ENCODE results near the gene ZNF423. TPM values are rescaled to one million over a fixed set of nuclear protein-coding genes. Genes with fewer than 3 reads are reported as not detected.

ZNF423 gene
- total and polyA plus RNA-seq, 9 of the 15 experiments (the other 6 are each of a cell fraction or from before 2014, with no cell fraction given) = not detected

GRCh38 chr16:49857423-49858181 lies 1.7 kb upstream of the ZNF423 start (continued):
- TF ChIP-seq ZNF766 (CRISPR knock-in tag; conservative IDR thresholded peaks at IDR 0.05) (peak; percentile 67; the same call in 1 of the 2 replicates), MEIS2 (IDR thresholded peaks at IDR 0.05; ENCODE audit: partially characterized antibody) (peak; percentile 19), ZBTB7A (IDR thresholded peaks at IDR 0.05; ENCODE audit: borderline replicate concordance, control insufficient read depth, low read depth, low read length) (peak; percentile 23; the same call in 1 of the 2 replicates), EWSR1 (IDR thresholded peaks at IDR 0.05; ENCODE audit: borderline replicate concordance, low read depth, partially characterized antibody) (no peak), SPI1 (IDR thresholded peaks at IDR 0.05; ENCODE audit: borderline replicate concordance, low read depth, low read length) (peak; percentile 42; the same call in 1 of the 2 replicates), HMG20B (CRISPR knock-in tag; IDR thresholded peaks at IDR 0.05) (no peak), ELF1 (tag; IDR thresholded peaks at IDR 0.05) (no peak), NRF1 (conservative IDR thresholded peaks at IDR 0.05 in 1 of 2, IDR thresholded peaks at IDR 0.05 in 1 of 2) (peak; percentile 54 to 55), PML (IDR thresholded peaks at IDR 0.05; ENCODE audit: low read length) (no peak)

- intact Hi-C loops (cut with micrococcal nuclease) (loop anchor here (2.0 kb wide), 1 partner anchor 64 kb away; no protein-coding TSS in a partner anchor), in situ Hi-C loops (cut with MboI) (no loop called here)
- Histone ChIP-seq H3K36me3 (ENCODE audit: control insufficient read depth, insufficient read depth, low read length) (no peaks in the 10 kb centered on the region), H2AFZ (ENCODE audit: low read depth, low read length) (peak overlapping the region; percentile 63; the same call in 1 of the 2 replicates), H3K27me3 (ENCODE audit: control insufficient read depth in 2 of 2, insufficient read depth in 2 of 2, low read length in 2 of 2) (peaks cover 31 to 57% of the 10 kb centered on the region in 2 experiments), H3K4me2 (ENCODE audit: insufficient read depth, low read length) (no peak overlapping the region), H3K4me3 (no peak overlapping the region), H3K9me1 (ENCODE audit: control insufficient read depth, insufficient read depth, low read length) (no peaks in the 10 kb centered on the region), H3K9me3 (replicated peaks; ENCODE audit: control insufficient read depth, insufficient read depth, low read depth, low read length) (no peaks in the 10 kb centered on the region), H3K79me2 (ENCODE audit: control insufficient read depth, insufficient read depth, low read length) (no peaks in the 10 kb centered on the region), H4K20me1 (replicated peaks; ENCODE audit: control insufficient read depth, insufficient read depth, low read length) (no peaks in the 10 kb centered on the region), H3K27ac (ENCODE audit: extremely low read depth, low read depth, low read length) (no peak overlapping the region), H3K4me1 (replicated peaks in 1 of 2; ENCODE audit: control insufficient read depth in 2 of 2, insufficient read depth in 2 of 2, low read length in 2 of 2) (peaks cover 4 to 48% of the 10 kb centered on the region in 2 experiments; a peak in 3 of 5 replicates), H3K9ac (ENCODE audit: insufficient read depth in 1 of 2, low read depth in 2 of 2, low read length in 2 of 2) (no peak overlapping the region)
- 7% methylated on average over 12 of the region's 86 CpGs for WGBS (ENCODE audit: insufficient coverage, low coverage, missing lambda C conversion rate)
- DNase-seq (ENCODE audit: extremely low read depth in 1 of 4, low spot score in 3 of 4) (peak; percentile 59 to 68 (median 64)), ATAC-seq (peak; percentile 75), FAIRE-seq (no peak)
- no TSS peak for BruUV-seq (replicated peaks)
- POLR2A ChIA-PET = interaction anchor here (1.1 kb wide), 1 partner anchor 21 kb away, joined by 4 read pairs; no protein-coding TSS in a partner anchor
- CTCF ChIA-PET (ENCODE audit: low intra/inter-chr PET ratio) = no interaction called here
- peak in 1 of 2 experiments; percentile 35; a peak in 1 of 4 replicates for TF ChIP-seq RAD21 (CRISPR knock-in tag; conservative IDR thresholded peaks at IDR 0.05 in 1 of 2, IDR thresholded peaks at IDR 0.05 in 1 of 2)
These were observed 889 bp upstream of the ZNF423 start for GRCh38 chr16:49856672-49857330.
